ENCODE measurements around the gene NAB2. TPM values are rescaled to one million over a fixed set of nuclear protein-coding genes. Genes with fewer than 3 reads are reported as not detected.

NAB2 gene
- total RNA-seq, 1 donor from 2014 or later: 17.2 TPM

DNA sequence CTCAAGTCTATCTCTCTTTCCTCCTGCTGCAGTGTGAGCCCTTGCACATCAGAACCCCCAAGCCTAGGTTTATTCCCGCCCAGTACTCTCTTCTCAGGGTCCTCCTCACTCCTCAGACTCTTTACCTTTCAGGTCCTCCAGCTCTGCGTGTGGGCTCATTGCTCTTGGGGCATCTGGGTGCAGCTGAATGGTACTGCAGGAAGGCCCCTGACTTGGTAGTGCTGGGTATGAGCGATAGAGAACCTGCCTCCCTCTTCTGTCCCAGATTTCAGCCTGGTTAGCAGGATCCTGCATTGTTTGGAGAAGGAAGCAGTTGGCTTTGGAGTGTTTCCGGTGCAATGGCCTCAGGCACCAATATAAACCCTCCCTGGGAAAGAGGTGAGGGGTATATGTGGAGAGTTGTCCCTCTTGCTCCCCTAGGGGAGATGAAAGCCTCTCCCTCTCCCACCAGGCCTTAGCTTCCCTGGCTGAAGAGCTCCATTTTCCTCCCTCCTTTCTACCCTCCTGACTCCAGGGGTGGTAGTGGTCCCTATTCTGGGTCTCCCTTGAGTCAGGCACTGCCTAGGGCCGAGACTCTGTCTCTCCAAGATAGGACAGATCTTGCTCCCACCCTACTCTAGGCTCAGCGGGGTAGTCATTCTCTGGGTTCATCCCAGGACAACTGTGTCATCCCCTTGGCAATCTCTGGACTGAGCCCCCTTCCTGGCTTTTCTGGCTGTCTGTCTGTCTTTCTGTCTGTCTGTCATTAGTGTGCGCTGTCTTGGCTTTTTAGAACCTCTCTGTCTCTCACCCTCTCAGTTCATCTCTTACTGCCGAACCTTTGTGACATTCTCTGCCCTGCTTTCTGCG is 43.2 kb downstream of the NAB2 start:
- no peak for DNase-seq (ENCODE audit: extremely low read depth, low read depth, low spot score)

GRCh38 chr12:57133013-57133569 is 44.2 kb downstream of the NAB2 start:
- DNase-seq (ENCODE audit: extremely low read depth, low read depth, low spot score): no peak

DNA sequence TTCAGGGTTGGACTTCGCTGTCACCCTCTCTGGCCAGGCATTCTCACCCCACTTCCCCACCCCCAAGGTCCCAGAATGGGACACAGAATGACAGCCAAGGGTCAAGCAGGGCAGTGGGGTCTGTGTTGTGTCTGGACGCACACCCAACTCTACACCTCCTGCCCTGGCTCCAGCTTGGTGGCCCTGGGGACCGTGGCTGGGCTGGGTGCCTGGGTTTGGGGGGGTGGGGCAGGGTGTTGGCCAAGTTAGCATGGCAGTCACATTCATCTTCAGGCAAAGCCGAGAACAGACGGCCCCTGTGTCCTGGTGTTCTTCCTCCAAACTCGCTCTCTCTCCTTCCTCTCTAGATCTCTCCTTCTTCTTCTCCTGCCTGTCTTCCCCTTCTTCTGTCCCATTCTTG is 45.0 kb downstream of the NAB2 start:
- no peak for DNase-seq (ENCODE audit: extremely low read depth, low read depth, low spot score)

GRCh38 chr12:57134949-57135348 is 46.0 kb downstream of the NAB2 start:
- no peak for DNase-seq (ENCODE audit: extremely low read depth, low read depth, low spot score)

- DNase-seq (ENCODE audit: extremely low read depth, low read depth, low spot score): no peak
Observed at GRCh38 chr12:57135527-57136326, 46.8 kb downstream of the NAB2 start.

DNA sequence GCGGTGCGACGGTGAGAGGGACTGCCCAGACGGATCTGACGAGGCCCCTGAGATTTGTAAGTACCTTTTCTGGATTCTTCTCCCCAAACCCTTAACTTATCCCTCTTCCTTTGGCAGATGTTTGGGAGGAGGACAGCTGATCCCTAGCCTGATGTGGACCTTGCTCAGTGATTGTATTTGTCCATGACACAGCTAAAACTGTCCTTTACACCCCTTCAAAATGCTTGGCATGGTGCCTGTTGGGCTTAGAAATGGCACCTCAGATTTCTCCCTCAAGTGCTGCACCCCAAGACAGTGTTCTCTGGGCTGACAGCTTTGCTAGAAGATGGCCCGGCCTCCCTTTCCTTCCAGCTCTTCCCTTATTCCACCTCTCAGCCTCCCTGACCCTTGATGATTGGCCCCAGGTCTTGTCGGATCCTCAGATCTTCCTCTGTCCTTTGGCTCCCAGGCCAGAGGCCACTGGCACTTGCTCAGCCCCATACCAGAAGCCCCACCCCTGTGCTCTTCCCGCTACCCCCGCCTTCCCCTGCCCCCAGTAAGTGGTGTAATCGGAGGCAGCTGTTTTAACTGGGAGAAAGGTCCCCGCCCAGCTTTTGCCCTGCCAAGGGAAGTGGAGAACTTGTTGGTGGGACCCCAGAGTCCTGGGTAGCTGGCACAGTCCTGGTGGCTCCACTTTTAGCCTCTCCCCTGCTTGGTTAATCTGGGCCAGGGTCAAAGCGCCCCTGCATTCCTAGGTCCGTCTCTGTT is 49.8 kb downstream of the NAB2 start:
- no peak for DNase-seq (ENCODE audit: extremely low read depth, low read depth, low spot score)

GRCh38 chr12:57139796-57140649 is 51.1 kb downstream of the NAB2 start:
- DNase-seq (ENCODE audit: extremely low read depth, low read depth, low spot score): no peak

DNA sequence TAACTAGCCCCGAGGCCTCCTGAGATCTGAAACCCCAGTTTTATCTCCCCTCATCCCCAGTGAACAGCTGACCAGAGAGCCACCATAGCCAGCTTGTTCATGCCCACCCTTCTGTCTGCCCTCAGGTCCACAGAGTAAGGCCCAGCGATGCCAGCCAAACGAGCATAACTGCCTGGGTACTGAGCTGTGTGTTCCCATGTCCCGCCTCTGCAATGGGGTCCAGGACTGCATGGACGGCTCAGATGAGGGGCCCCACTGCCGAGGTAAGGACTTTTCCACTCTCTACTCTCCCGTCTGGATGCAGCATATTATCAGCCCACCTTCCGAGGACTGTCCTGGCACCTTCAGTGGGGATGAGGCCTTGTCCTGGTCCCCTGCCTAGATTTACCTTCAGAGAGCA is 52.3 kb downstream of the NAB2 start:
- DNase-seq (ENCODE audit: extremely low read depth, low read depth, low spot score): no peak

GRCh38 chr12:57142121-57142520 is 53.2 kb downstream of the NAB2 start:
- DNase-seq (ENCODE audit: extremely low read depth, low read depth, low spot score): no peak

- DNase-seq (ENCODE audit: extremely low read depth, low read depth, low spot score): no peak
Observed at GRCh38 chr12:57142727-57143126, 53.8 kb downstream of the NAB2 start.

GRCh38 chr12:57143454-57143853 is 54.5 kb downstream of the NAB2 start:
- no peak for DNase-seq (ENCODE audit: extremely low read depth, low read depth, low spot score)

Other genes starting within 250 kb of the NAB2 start
- not detected in 2 replicates for gene SDR9C7, start 154.7 kb upstream of the NAB2 start, total RNA-seq
- 0.05 TPM in 1 of 2 replicates, not detected in the other for gene RDH16, start 131.5 kb upstream of the NAB2 start, total RNA-seq
- gene ZBTB39, start 82.6 kb upstream of the NAB2 start, total RNA-seq: 5.3 and 8.0 TPM in 2 replicates
- gene TAC3, start 72.6 kb upstream of the NAB2 start, total RNA-seq: not detected in 2 replicates
- gene MYO1A, start 39.0 kb upstream of the NAB2 start, total RNA-seq: not detected in 2 replicates
- 7.9 and 8.0 TPM in 2 replicates for gene NEMP1, start 10.3 kb upstream of the NAB2 start, total RNA-seq
- gene STAT6, start 22.2 kb downstream of the NAB2 start, total RNA-seq: 91.2 and 108 TPM in 2 replicates
- gene LRP1, start 39.4 kb downstream of the NAB2 start, total RNA-seq: 12.4 and 21.4 TPM in 2 replicates
- not detected in 2 replicates for gene LRP1-AS, start 58.5 kb downstream of the NAB2 start, total RNA-seq
- gene NXPH4, start 127.7 kb downstream of the NAB2 start, total RNA-seq: 0.05 and 2.5 TPM in 2 replicates
- 64.0 and 92.2 TPM in 2 replicates for gene SHMT2, start 140.6 kb downstream of the NAB2 start, total RNA-seq
- 0.18 and 0.58 TPM in 2 replicates for gene STAC3, start 162.1 kb downstream of the NAB2 start, total RNA-seq